NCI-H226 (cell line): ENCODE results near the gene NBEAL2.

Source experiments
- DNase-seq: peaks from one replicate; pipeline ENCODE4 v3.0.0-alpha.2; 2015

The NBEAL2 gene

GRCh38 chr3:47000922-47001730, 21.7 kb downstream of the NBEAL2 start:
- no peak for DNase-seq

- DNase-seq, result no peak
Measured at GRCh38 chr3:47001731-47002170, 22.3 kb downstream of the NBEAL2 start.

- no peak for DNase-seq
Measured at GRCh38 chr3:47002171-47003055, 22.9 kb downstream of the NBEAL2 start.

DNA sequence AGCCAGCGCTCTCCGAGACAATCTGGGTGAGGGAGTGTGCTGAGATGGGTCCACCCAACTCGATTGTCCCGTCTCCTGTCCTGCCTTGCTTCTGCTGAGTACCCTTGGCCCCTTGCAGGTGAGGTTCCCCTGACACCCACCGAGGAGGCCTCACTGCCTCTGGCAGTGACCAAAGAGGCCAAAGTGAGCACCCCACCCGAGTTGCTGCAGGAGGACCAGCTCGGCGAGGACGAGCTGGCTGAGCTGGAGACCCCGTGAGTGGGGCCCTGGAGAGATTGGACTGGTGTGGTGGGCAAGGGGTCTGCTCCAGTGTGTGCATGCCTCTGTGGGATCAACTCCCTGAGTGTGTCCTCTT, 23.6 kb downstream of the NBEAL2 start:
- no peak for DNase-seq

- DNase-seq, result no peak
Measured at GRCh38 chr3:47003461-47004368, 24.2 kb downstream of the NBEAL2 start.

DNA sequence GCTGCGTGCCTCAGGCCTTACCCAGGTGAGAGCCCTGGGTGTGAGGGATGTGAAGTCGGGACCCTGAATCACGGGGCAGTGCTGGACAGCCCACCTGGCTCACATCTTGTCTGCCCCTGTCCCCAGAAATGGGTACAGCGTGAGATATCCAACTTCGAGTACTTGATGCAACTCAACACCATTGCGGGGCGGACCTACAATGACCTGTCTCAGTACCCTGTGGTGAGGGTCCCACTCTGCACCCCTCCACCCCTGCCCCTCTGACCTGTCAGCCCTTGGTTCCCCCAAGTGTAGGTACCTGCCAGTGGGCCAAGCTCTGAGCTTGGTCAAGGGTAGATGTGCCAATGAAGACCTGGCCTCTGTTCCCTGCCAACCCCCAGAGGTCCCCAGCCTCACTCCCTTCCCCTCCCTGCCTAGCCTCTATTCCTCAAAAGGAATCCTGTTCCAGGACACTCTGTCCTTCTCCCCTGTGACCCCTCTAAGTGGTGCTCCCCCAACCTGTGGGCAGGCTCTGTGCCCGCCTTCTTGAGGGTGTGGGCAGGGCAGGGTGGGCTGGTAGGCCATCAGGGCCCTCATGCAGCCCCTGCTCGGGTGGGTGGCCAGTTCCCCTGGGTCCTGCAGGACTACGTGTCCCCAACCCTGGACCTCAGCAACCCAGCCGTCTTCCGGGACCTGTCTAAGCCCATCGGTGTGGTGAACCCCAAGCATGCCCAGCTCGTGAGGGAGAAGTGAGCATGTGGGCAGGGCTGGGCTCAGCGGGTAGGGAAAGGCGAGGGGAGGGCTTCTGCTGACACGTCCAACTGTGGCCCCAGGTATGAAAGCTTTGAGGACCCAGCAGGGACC, 25.1 kb downstream of the NBEAL2 start:
- no peak for DNase-seq

DNA sequence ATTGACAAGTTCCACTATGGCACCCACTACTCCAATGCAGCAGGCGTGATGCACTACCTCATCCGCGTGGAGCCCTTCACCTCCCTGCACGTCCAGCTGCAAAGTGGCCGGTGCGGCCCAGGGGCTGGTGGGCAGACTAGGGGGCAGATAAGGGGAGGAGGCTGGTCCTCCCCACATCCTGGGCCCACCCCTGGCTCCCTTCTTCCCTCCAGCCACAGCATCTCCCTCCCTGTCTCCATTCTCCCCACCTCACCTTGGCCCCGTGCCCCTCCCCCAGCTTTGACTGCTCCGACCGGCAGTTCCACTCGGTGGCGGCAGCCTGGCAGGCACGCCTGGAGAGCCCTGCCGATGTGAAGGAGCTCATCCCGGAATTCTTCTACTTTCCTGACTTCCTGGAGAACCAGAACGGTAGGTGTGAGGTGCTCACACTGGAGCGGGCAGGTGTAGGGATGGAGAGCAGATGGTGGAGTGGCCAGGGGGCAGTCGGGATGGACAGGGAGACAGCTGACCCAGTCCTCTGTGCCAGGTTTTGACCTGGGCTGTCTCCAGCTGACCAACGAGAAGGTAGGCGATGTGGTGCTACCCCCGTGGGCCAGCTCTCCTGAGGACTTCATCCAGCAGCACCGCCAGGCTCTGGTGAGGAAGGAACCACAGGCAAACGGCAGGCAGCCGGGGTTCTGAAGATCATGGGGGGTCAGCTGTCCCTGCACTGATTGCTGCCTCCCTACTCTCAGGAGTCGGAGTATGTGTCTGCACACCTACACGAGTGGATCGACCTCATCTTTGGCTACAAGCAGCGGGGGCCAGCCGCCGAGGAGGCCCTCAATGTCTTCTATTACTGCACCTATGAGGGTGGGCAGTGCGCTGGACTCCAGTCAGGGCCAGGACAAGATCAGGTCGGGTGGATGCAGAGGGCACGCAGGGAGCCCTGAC, 26.0 kb downstream of the NBEAL2 start:
- DNase-seq, result no peak

DNA sequence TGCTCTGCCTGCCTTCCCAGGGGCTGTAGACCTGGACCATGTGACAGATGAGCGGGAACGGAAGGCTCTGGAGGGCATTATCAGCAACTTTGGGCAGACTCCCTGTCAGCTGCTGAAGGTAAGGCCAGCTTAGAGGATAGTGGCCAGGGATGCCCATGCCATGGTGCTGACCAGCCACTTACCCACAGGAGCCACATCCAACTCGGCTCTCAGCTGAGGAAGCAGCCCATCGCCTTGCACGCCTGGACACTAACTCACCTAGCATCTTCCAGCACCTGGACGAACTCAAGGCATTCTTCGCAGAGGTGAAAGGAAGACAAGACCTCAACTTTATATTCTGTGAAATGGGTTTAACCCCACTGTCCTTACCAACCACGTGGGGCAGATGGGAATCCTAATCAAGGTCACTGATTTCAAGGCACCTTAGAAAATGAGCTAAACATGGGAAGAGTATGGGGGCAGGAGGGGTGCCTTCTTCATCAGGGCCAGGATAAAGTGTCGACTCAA, 26.7 kb downstream of the NBEAL2 start:
- DNase-seq, result no peak

GRCh38 chr3:47007001-47007400, 27.5 kb downstream of the NBEAL2 start:
- DNase-seq, result no peak

DNA sequence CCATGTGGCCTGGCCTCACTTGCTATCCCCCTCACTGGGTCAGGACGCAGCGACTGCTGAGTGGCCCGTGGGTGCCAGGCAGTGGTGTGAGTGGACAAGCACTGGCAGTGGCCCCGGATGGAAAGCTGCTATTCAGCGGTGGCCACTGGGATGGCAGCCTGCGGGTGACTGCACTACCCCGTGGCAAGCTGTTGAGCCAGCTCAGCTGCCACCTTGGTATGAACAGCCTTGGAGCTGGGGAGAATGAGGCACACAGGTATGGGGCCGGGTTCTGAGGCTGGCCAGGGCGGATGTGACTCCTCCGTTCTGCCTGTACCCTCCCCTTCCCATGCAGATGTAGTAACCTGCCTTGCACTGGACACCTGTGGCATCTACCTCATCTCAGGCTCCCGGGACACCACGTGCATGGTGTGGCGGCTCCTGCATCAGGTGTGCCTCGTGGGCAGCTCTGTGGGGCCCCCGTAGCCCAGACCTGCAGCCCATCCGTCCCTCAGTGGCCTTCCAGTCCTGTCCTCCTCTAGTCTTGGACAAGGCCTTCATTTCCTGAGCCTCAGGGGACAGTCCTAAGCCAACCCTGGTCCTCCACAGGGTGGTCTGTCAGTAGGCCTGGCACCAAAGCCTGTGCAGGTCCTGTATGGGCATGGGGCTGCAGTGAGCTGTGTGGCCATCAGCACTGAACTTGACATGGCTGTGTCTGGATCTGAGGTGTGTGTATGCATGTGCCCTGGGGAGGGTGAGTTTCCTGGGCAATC, 28.2 kb downstream of the NBEAL2 start:
- DNase-seq, result no peak

GRCh38 chr3:47008234-47008796, 28.8 kb downstream of the NBEAL2 start:
- no peak for DNase-seq

DNA sequence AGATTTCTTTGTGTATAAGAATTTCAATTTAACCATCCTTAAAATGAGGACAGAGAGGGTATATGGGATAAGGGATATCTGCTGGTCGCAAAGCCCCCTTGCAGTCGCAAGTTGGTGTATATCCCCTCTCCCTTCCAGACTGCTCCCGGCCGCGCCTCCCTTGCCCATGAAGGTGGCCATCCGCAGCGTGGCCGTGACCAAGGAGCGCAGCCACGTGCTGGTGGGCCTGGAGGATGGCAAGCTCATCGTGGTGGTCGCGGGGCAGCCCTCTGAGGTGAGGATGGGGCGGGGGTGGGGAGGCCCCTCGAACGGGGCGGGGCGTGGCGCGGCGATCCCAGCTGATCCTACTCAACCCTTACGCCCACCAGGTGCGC, 29.4 kb downstream of the NBEAL2 start:
- no peak for DNase-seq

GRCh38 chr3:47009225-47010110, 30.0 kb downstream of the NBEAL2 start:
- peak; percentile 90 for DNase-seq

DNA sequence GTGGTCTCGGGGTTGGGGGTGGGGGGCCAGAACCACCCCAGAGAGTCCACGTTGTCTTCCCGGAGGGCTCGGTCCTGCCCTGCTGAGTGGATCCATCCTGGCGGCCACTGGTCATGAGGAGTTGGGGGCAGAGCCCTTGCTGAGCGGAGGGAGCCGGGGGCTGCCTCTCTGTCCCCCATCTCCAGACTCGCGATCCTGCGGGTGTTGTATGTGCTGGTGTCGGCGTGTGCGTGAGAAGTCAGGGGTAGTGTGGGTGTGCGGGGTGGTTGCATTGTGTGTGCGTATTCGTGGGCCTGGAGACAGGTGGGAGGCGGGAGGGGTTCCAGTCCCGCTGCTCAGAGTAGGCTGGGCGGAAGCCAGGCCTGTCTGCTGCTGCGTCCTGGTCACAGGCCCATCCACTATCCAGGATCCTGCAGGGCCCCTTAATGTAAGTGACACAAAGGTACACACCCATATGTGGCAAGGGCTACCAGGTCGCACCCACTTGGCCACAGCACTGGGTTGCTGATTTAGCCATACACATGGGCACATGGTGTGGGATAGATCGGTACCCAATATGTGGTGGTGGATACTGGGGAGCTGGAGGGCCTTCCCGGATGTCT, 30.7 kb downstream of the NBEAL2 start:
- DNase-seq, result no peak

- no peak for DNase-seq
Measured at GRCh38 chr3:47010910-47011309, 31.4 kb downstream of the NBEAL2 start.

GRCh38 chr3:47011371-47011770, 31.9 kb downstream of the NBEAL2 start:
- DNase-seq, result no peak

DNA sequence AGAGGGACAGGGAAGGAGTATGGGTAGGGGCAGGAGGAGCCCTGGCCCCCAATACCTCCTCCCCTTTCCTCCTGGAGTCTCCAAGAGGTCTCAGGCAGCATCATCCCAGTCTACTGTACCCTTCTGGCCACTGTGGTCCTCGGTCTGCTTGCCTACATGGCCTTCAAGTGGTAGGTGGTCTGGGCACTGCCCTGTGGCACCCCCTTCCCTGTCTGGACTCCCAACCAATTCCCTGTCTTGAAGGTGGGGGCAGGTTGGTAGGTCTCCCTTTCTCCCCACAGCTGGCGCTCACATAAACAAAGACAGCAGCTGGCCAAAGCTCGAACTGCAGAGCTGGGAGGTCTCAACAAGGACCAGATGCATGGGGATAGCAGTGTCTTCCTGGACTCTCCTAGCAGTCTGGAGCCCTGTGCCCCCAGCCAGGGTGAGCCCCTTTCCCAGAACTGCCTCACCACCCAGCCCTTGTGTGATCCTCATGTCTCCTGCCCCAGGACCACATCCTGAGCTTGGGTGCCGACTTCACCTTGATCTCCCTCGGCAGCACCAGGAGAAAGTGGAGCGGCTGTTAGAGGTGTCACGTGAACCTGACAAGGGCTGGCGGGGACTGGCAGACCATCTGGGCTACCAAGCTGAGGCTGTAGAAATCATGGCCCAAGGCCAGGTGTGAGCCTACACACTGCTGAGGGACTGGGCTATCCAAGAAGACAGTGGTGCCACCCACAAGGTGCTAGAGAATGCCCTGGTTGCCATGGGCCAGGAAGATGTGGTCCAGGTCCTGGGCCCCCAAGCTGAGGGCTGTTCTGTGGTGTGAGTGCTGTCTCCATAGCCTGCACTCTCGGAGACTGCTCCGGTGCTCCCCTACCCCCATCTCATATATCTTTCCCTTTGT, 33.1 kb downstream of the NBEAL2 start:
- no peak for DNase-seq
